Neural progenitor cell (in vitro differentiated cells): ENCODE data around the gene ESPN.

ENCODE experiments used
- CTCF ChIP-seq: fragments of 200-600 bp; sonication (generic); IDR thresholded peaks from 2 replicates; pipeline ENCODE4 v1.5.1; 2017; ENCODE audit warnings: antibody characterized with exemption, mild to moderate bottlenecking
- EZH2 ChIP-seq: fragments of 200-600 bp; sonication (generic); IDR thresholded peaks from 2 replicates; pipeline ENCODE4 v1.6.1; 2017; ENCODE audit warnings: antibody characterized with exemption, mild to moderate bottlenecking, moderate library complexity
- EZH2phosphoT487 ChIP-seq: fragments of 200-600 bp; sonication (generic); IDR thresholded peaks from 2 replicates; pipeline ENCODE4 v1.6.1; 2017; ENCODE audit warnings: antibody characterized with exemption

- TF ChIP-seq CTCF (no peak), EZH2 (no peak), EZH2phosphoT487 (no peak)
These were observed 73.4 kb downstream of the ESPN start for GRCh38 chr1:6497867-6498575.
